SK-N-MC (cell line): Measurements from ENCODE around the gene EVC2.

ENCODE experiments used
- DNase-seq: peaks from one replicate; pipeline ENCODE4 v3.0.0-alpha.2; 2011; ENCODE audit warnings: low read depth, low spot score
- H3K27ac ChIP-seq: fragments of 200-600 bp; sonication (generic); 2 replicates; pipeline ENCODE4 v1.5.1; 2016; ENCODE audit warnings: mixed run types
- H3K36me3 ChIP-seq: fragments of 200-600 bp; sonication (generic); 2 replicates; pipeline ENCODE4 v1.6.1; 2017; ENCODE audit warnings: antibody characterized with exemption, low read length, mixed read lengths; ENCODE audit not compliant: insufficient read depth
- H3K4me3 ChIP-seq: fragments of 200-600 bp; sonication (generic); 2 replicates; pipeline ENCODE4 v1.5.1; 2016
- H3K9ac ChIP-seq: fragments of 200-600 bp; sonication (generic); 2 replicates; pipeline ENCODE4 v1.8.0; 2017; ENCODE audit warnings: mixed run types, mixed read lengths; ENCODE audit not compliant: insufficient read length
- H3K9me3 ChIP-seq: fragments of 200-600 bp; sonication (generic); 2 replicates; pipeline ENCODE4 v1.6.1; 2017; ENCODE audit warnings: low read depth, mild to moderate bottlenecking, antibody characterized with exemption, low read length, moderate library complexity, mixed read lengths
- EZH2 ChIP-seq: fragments of 200-600 bp; sonication (generic); IDR thresholded peaks from one replicate; pipeline ENCODE4 v1.6.1; 2017; ENCODE audit warnings: antibody characterized with exemption
- FOXP2 ChIP-seq: optimal IDR thresholded peaks from 2 replicates; pipeline ENCODE3; 2011; ENCODE audit warnings: mild to moderate bottlenecking, moderate library complexity; ENCODE audit not compliant: insufficient read depth; ENCODE audit errors: extremely low read length, control extremely low read depth
- POLR2AphosphoS5 ChIP-seq: IDR thresholded peaks from 2 replicates; pipeline ENCODE4 v1.6.1; 2012; ENCODE audit warnings: mild to moderate bottlenecking, low read depth, low read length, borderline replicate concordance

Gene EVC2

GRCh38 chr4:5658974-5659373 is 49.4 kb downstream of the EVC2 start:
- H3K36me3 ChIP-seq: peaks cover 12% of the 10 kb centered on the region; the same call in 1 of the 2 replicates
- no peak overlapping the region for H3K9ac ChIP-seq
- DNase-seq: no peak
- no peak for TF ChIP-seq FOXP2
- TF ChIP-seq EZH2: no peak
- TF ChIP-seq POLR2AphosphoS5: no peak
- no peak overlapping the region for H3K4me3 ChIP-seq
- no peaks in the 10 kb centered on the region for H3K9me3 ChIP-seq
- H3K27ac ChIP-seq: no peak overlapping the region

- DNase-seq: no peak
Measured at GRCh38 chr4:5656415-5656814, 51.9 kb downstream of the EVC2 start.

GRCh38 chr4:5654791-5655190 is 53.6 kb downstream of the EVC2 start:
- no peak for TF ChIP-seq FOXP2
- no peak for TF ChIP-seq EZH2
- TF ChIP-seq POLR2AphosphoS5: no peak
- no peak for DNase-seq

More at GRCh38 chr4:5656415-5656814, 51.9 kb downstream of the EVC2 start:
- TF ChIP-seq POLR2AphosphoS5 (no peak), EZH2 (no peak), FOXP2 (no peak)
- H3K4me3 ChIP-seq: no peak overlapping the region
- no peaks in the 10 kb centered on the region for H3K9me3 ChIP-seq
- H3K27ac ChIP-seq: no peak overlapping the region
- H3K9ac ChIP-seq: no peak overlapping the region
- H3K36me3 ChIP-seq: peaks cover 5% of the 10 kb centered on the region; the same call in 1 of the 2 replicates

GRCh38 chr4:5651089-5651488 is 57.3 kb downstream of the EVC2 start:
- no peaks in the 10 kb centered on the region for H3K36me3 ChIP-seq
- no peak for DNase-seq
- no peaks in the 10 kb centered on the region for H3K9me3 ChIP-seq
- no peak overlapping the region for H3K27ac ChIP-seq
- H3K4me3 ChIP-seq: no peak overlapping the region
- TF ChIP-seq POLR2AphosphoS5 (no peak), EZH2 (no peak), FOXP2 (no peak)
- no peak overlapping the region for H3K9ac ChIP-seq

More at GRCh38 chr4:5654791-5655190, 53.6 kb downstream of the EVC2 start:
- Histone ChIP-seq H3K4me3 (no peak overlapping the region), H3K9ac (no peak overlapping the region), H3K27ac (no peak overlapping the region), H3K36me3 (no peaks in the 10 kb centered on the region), H3K9me3 (no peaks in the 10 kb centered on the region)

GRCh38 chr4:5650040-5650439 is 58.3 kb downstream of the EVC2 start:
- Histone ChIP-seq H3K4me3 (no peak overlapping the region), H3K9me3 (no peaks in the 10 kb centered on the region), H3K36me3 (no peaks in the 10 kb centered on the region), H3K9ac (no peak overlapping the region), H3K27ac (no peak overlapping the region)
- DNase-seq: no peak
- TF ChIP-seq EZH2 (no peak), POLR2AphosphoS5 (no peak), FOXP2 (no peak)

GRCh38 chr4:5647351-5647750 is 61.0 kb downstream of the EVC2 start:
- TF ChIP-seq EZH2: no peak
- no peak for TF ChIP-seq FOXP2
- no peak for TF ChIP-seq POLR2AphosphoS5
- Histone ChIP-seq H3K36me3 (no peaks in the 10 kb centered on the region), H3K9me3 (no peaks in the 10 kb centered on the region), H3K27ac (no peak overlapping the region), H3K9ac (no peak overlapping the region), H3K4me3 (no peak overlapping the region)
- no peak for DNase-seq

- no peak for DNase-seq
- no peak overlapping the region for H3K27ac ChIP-seq
- no peak for TF ChIP-seq POLR2AphosphoS5
- no peak for TF ChIP-seq EZH2
- no peak for TF ChIP-seq FOXP2
- H3K9me3 ChIP-seq: no peaks in the 10 kb centered on the region
- H3K9ac ChIP-seq: no peak overlapping the region
- H3K4me3 ChIP-seq: no peak overlapping the region
- peaks cover 6% of the 10 kb centered on the region; the same call in 1 of the 2 replicates for H3K36me3 ChIP-seq
Measured at GRCh38 chr4:5640096-5640495, 68.3 kb downstream of the EVC2 start.

GRCh38 chr4:5639556-5639955 is 68.8 kb downstream of the EVC2 start:
- H3K36me3 ChIP-seq: peaks cover 6% of the 10 kb centered on the region; the same call in 1 of the 2 replicates
- H3K4me3 ChIP-seq: no peak overlapping the region
- H3K9ac ChIP-seq: no peak overlapping the region
- H3K9me3 ChIP-seq: no peaks in the 10 kb centered on the region
- H3K27ac ChIP-seq: no peak overlapping the region
- TF ChIP-seq EZH2 (no peak), FOXP2 (no peak), POLR2AphosphoS5 (no peak)
- DNase-seq: no peak

- H3K27ac ChIP-seq: no peak overlapping the region
- no peak for DNase-seq
- peaks cover 6% of the 10 kb centered on the region; the same call in 1 of the 2 replicates for H3K36me3 ChIP-seq
- H3K4me3 ChIP-seq: no peak overlapping the region
- TF ChIP-seq FOXP2: no peak
- no peak overlapping the region for H3K9ac ChIP-seq
- H3K9me3 ChIP-seq: no peaks in the 10 kb centered on the region
Measured at GRCh38 chr4:5638976-5639375, 69.4 kb downstream of the EVC2 start.

GRCh38 chr4:5638316-5638715 is 70.0 kb downstream of the EVC2 start:
- TF ChIP-seq EZH2 (no peak), POLR2AphosphoS5 (no peak), FOXP2 (no peak)
- DNase-seq: no peak
- peaks cover 6% of the 10 kb centered on the region; the same call in 1 of the 2 replicates for H3K36me3 ChIP-seq
- H3K4me3 ChIP-seq: no peak overlapping the region
- H3K9ac ChIP-seq: no peak overlapping the region
- H3K9me3 ChIP-seq: no peaks in the 10 kb centered on the region
- H3K27ac ChIP-seq: no peak overlapping the region
